HEK293 (cell line): Measurements from ENCODE around the gene HNRNPK.
A peak's percentile ranks its signal among the peaks of the same experiment; 100 is the strongest.

ENCODE experiments used
- CTCF ChIP-seq: fragments of 450-650 bp; formaldehyde crosslinking; IDR thresholded peaks from 2 replicates; pipeline ENCODE4 v1.5.1; 2016; ENCODE audit warnings: missing biosample characterization, missing genetic modification characterization
- SETDB1 ChIP-seq: IDR thresholded peaks from one replicate; pipeline ENCODE4 v1.6.1; 2017; ENCODE audit warnings: mild to moderate bottlenecking, low read length, moderate library complexity, mixed read lengths; ENCODE audit not compliant: insufficient read length
- SP2 ChIP-seq: fragments of 450-650 bp; formaldehyde crosslinking; IDR thresholded peaks from 2 replicates; pipeline ENCODE4 v1.5.1; 2016; ENCODE audit warnings: missing biosample characterization, missing genetic modification characterization
- ZBTB8A ChIP-seq: fragments of 450-650 bp; formaldehyde crosslinking; IDR thresholded peaks from 2 replicates; pipeline ENCODE4 v1.5.1; 2016; ENCODE audit warnings: missing biosample characterization, missing genetic modification characterization
- ZFP69B ChIP-seq: fragments of 450-650 bp; formaldehyde crosslinking; IDR thresholded peaks from 2 replicates; pipeline ENCODE4 v1.5.1; 2016; ENCODE audit warnings: missing biosample characterization, missing genetic modification characterization
- ZIC2 ChIP-seq: fragments of 450-650 bp; formaldehyde crosslinking; IDR thresholded peaks from 2 replicates; pipeline ENCODE4 v1.5.1; 2016; ENCODE audit warnings: missing biosample characterization, missing genetic modification characterization
- ZNF133 ChIP-seq: fragments of 450-650 bp; formaldehyde crosslinking; IDR thresholded peaks from 2 replicates; pipeline ENCODE4 v1.5.1; 2016; ENCODE audit warnings: missing biosample characterization, missing genetic modification characterization
- ZNF302 ChIP-seq: fragments of 450-650 bp; formaldehyde crosslinking; IDR thresholded peaks from 2 replicates; pipeline ENCODE4 v1.5.1; 2016; ENCODE audit warnings: missing biosample characterization, missing genetic modification characterization, low read depth
- ZNF362 ChIP-seq: fragments of 450-650 bp; formaldehyde crosslinking; IDR thresholded peaks from 2 replicates; pipeline ENCODE4 v1.5.1; 2016; ENCODE audit warnings: missing biosample characterization, missing genetic modification characterization
- ZNF510 ChIP-seq: fragments of 450-650 bp; formaldehyde crosslinking; IDR thresholded peaks from 2 replicates; pipeline ENCODE4 v1.5.1; 2018; ENCODE audit warnings: mild to moderate bottlenecking, missing genetic modification characterization, missing biosample characterization; ENCODE audit not compliant: insufficient replicate concordance
- ZNF544 ChIP-seq: fragments of 450-650 bp; formaldehyde crosslinking; IDR thresholded peaks from 2 replicates; pipeline ENCODE4 v1.5.0; 2017; ENCODE audit warnings: missing biosample characterization, missing genetic modification characterization
- ZNF561 ChIP-seq: fragments of 450-650 bp; IDR thresholded peaks from 2 replicates; pipeline ENCODE4 v1.5.1; 2018; ENCODE audit warnings: missing biosample characterization, missing genetic modification characterization, borderline replicate concordance
- ZNF792 ChIP-seq: fragments of 450-650 bp; formaldehyde crosslinking; IDR thresholded peaks from 2 replicates; pipeline ENCODE4 v1.5.1; 2016; ENCODE audit warnings: missing biosample characterization, missing genetic modification characterization

- TF ChIP-seq ZNF362 (tag by site-specific recombination): no peak
- no peak for TF ChIP-seq ZBTB8A (tag by site-specific recombination)
- no peak for TF ChIP-seq ZNF544
- TF ChIP-seq CTCF (tag by site-specific recombination): no peak
- no peak for TF ChIP-seq SETDB1
- no peak for TF ChIP-seq ZFP69B (tag by site-specific recombination)
- peak; percentile 70 for TF ChIP-seq ZIC2 (tag by site-specific recombination)
- TF ChIP-seq ZNF302 (tag by site-specific recombination): no peak
- no peak for TF ChIP-seq ZNF792 (tag by site-specific recombination)
- no peak for TF ChIP-seq ZNF133 (tag by site-specific recombination)
- peak; percentile 76; the same call in 1 of the 2 replicates for TF ChIP-seq ZNF561 (tag by site-specific recombination)
- TF ChIP-seq SP2 (tag by site-specific recombination): no peak
- no peak for TF ChIP-seq ZNF510
These were observed 17.9 kb downstream of the HNRNPK start for GRCh38 chr9:83962165-83962564.
